ENCODE results near the gene MYO1B. TPM values are rescaled to one million over a fixed set of nuclear protein-coding genes. Genes with fewer than 3 reads are reported as not detected.

The MYO1B gene
- total RNA-seq, 1 experiment from 2014 or later = 106 TPM

- Histone ChIP-seq H3K27ac (no peak overlapping the region), H3K9me3 (replicated peaks) (no peaks in the 10 kb centered on the region), H3K36me3 (no peaks in the 10 kb centered on the region), H3K4me1 (replicated peaks) (peaks cover 33% of the 10 kb centered on the region), H3K27me3 (replicated peaks) (no peaks in the 10 kb centered on the region), H3K4me3 (no peak overlapping the region)
- DNase-seq (ENCODE audit: low read depth in 1 of 2, low spot score in 2 of 2) = no peak
Measured at GRCh38 chr2:191234376-191234775, 10.8 kb upstream of the MYO1B start.

GRCh38 chr2:191240871-191241270, 4.3 kb upstream of the MYO1B start:
- no peak overlapping the region for H3K4me3 ChIP-seq
- no peaks in the 10 kb centered on the region for H3K4me1 ChIP-seq (replicated peaks)
- peaks cover 4% of the 10 kb centered on the region for H3K36me3 ChIP-seq
- DNase-seq (ENCODE audit: low read depth in 1 of 2, low spot score in 2 of 2) = no peak
- H3K27me3 ChIP-seq (replicated peaks) = no peaks in the 10 kb centered on the region
- H3K27ac ChIP-seq = no peak overlapping the region
- H3K9me3 ChIP-seq (replicated peaks) = no peaks in the 10 kb centered on the region

- Histone ChIP-seq H3K9me3 (replicated peaks) (no peaks in the 10 kb centered on the region), H3K36me3 (peaks cover 4% of the 10 kb centered on the region), H3K4me3 (no peak overlapping the region), H3K4me1 (replicated peaks) (no peaks in the 10 kb centered on the region), H3K27me3 (replicated peaks) (no peaks in the 10 kb centered on the region), H3K27ac (no peak overlapping the region)
- DNase-seq (ENCODE audit: low read depth in 1 of 2, low spot score in 2 of 2) = no peak
Measured at GRCh38 chr2:191241418-191241817, 3.8 kb upstream of the MYO1B start.

GRCh38 chr2:191243154-191243553, 2.0 kb upstream of the MYO1B start:
- peaks cover 6% of the 10 kb centered on the region for H3K36me3 ChIP-seq
- no peaks in the 10 kb centered on the region for H3K9me3 ChIP-seq (replicated peaks)
- H3K4me1 ChIP-seq (replicated peaks) = peaks cover 15% of the 10 kb centered on the region
- no peak overlapping the region for H3K27ac ChIP-seq
- no peak overlapping the region for H3K4me3 ChIP-seq
- DNase-seq (ENCODE audit: low read depth in 1 of 2, low spot score in 2 of 2) = no peak
- no peaks in the 10 kb centered on the region for H3K27me3 ChIP-seq (replicated peaks)

- H3K9me3 ChIP-seq (replicated peaks) = no peaks in the 10 kb centered on the region
- H3K4me3 ChIP-seq = no peak overlapping the region
- H3K4me1 ChIP-seq (replicated peaks) = peaks cover 25% of the 10 kb centered on the region
- no peaks in the 10 kb centered on the region for H3K27me3 ChIP-seq (replicated peaks)
- no peak for DNase-seq (ENCODE audit: low read depth in 1 of 2, low spot score in 2 of 2)
- H3K36me3 ChIP-seq = peaks cover 12% of the 10 kb centered on the region
- H3K27ac ChIP-seq = no peak overlapping the region
Measured at GRCh38 chr2:191244350-191244749, 854 bp upstream of the MYO1B start.

GRCh38 chr2:191245869-191246531, 796 bp downstream of the MYO1B start:
- no peaks in the 10 kb centered on the region for H3K27me3 ChIP-seq (replicated peaks)
- H3K4me1 ChIP-seq (replicated peaks) = peaks cover 26% of the 10 kb centered on the region
- peak overlapping the region; percentile 79 for H3K27ac ChIP-seq
- H3K9me3 ChIP-seq (replicated peaks) = no peaks in the 10 kb centered on the region
- peak; percentile 61 to 84 for DNase-seq (ENCODE audit: low read depth in 1 of 2, low spot score in 2 of 2)
- peaks cover 15% of the 10 kb centered on the region for H3K36me3 ChIP-seq
- H3K4me3 ChIP-seq = peak overlapping the region; percentile 91

GRCh38 chr2:191246820-191247380, 1.7 kb downstream of the MYO1B start:
- H3K9me3 ChIP-seq (replicated peaks) = no peaks in the 10 kb centered on the region
- peak overlapping the region; percentile 79 for H3K27ac ChIP-seq
- peak overlapping the region; percentile 91 for H3K4me3 ChIP-seq
- H3K4me1 ChIP-seq (replicated peaks) = peaks cover 26% of the 10 kb centered on the region
- H3K27me3 ChIP-seq (replicated peaks) = no peaks in the 10 kb centered on the region
- peak in 1 of 2 experiments; percentile 48 for DNase-seq (ENCODE audit: low read depth in 1 of 2, low spot score in 2 of 2)
- peaks cover 15% of the 10 kb centered on the region for H3K36me3 ChIP-seq

GRCh38 chr2:191247381-191248057, 2.3 kb downstream of the MYO1B start:
- no peaks in the 10 kb centered on the region for H3K27me3 ChIP-seq (replicated peaks)
- peak overlapping the region; percentile 79 for H3K27ac ChIP-seq
- peaks cover 26% of the 10 kb centered on the region for H3K4me1 ChIP-seq (replicated peaks)
- no peaks in the 10 kb centered on the region for H3K9me3 ChIP-seq (replicated peaks)
- peak; percentile 75 to 76 for DNase-seq (ENCODE audit: low read depth in 1 of 2, low spot score in 2 of 2)
- peaks cover 15% of the 10 kb centered on the region for H3K36me3 ChIP-seq
- H3K4me3 ChIP-seq = peak overlapping the region; percentile 0; the same call in 1 of the 2 replicates

- H3K4me3 ChIP-seq = no peak overlapping the region
- no peak for DNase-seq (ENCODE audit: low read depth in 1 of 2, low spot score in 2 of 2)
- H3K9me3 ChIP-seq (replicated peaks) = no peaks in the 10 kb centered on the region
- no peak overlapping the region for H3K27ac ChIP-seq
- no peaks in the 10 kb centered on the region for H3K27me3 ChIP-seq (replicated peaks)
- H3K4me1 ChIP-seq (replicated peaks) = peaks cover 26% of the 10 kb centered on the region
- peaks cover 15% of the 10 kb centered on the region for H3K36me3 ChIP-seq
Measured at GRCh38 chr2:191249156-191249813, 4.1 kb downstream of the MYO1B start.

- Histone ChIP-seq H3K36me3 (peaks cover 13% of the 10 kb centered on the region), H3K27me3 (replicated peaks) (no peaks in the 10 kb centered on the region), H3K9me3 (replicated peaks) (no peaks in the 10 kb centered on the region), H3K4me3 (no peak overlapping the region), H3K4me1 (replicated peaks) (peaks cover 29% of the 10 kb centered on the region), H3K27ac (no peak overlapping the region)
- no peak for DNase-seq (ENCODE audit: low read depth in 1 of 2, low spot score in 2 of 2)
Measured at GRCh38 chr2:191250400-191250799, 5.2 kb downstream of the MYO1B start.

GRCh38 chr2:191250986-191251385, 5.8 kb downstream of the MYO1B start:
- H3K4me3 ChIP-seq = no peak overlapping the region
- no peak overlapping the region for H3K27ac ChIP-seq
- peaks cover 11% of the 10 kb centered on the region for H3K36me3 ChIP-seq
- H3K4me1 ChIP-seq (replicated peaks) = peaks cover 29% of the 10 kb centered on the region
- no peak for DNase-seq (ENCODE audit: low read depth in 1 of 2, low spot score in 2 of 2)
- no peaks in the 10 kb centered on the region for H3K27me3 ChIP-seq (replicated peaks)
- H3K9me3 ChIP-seq (replicated peaks) = no peaks in the 10 kb centered on the region

- H3K4me1 ChIP-seq (replicated peaks) = peaks cover 19% of the 10 kb centered on the region
- no peak overlapping the region for H3K4me3 ChIP-seq
- DNase-seq (ENCODE audit: low read depth in 1 of 2, low spot score in 2 of 2) = no peak
- no peak overlapping the region for H3K27ac ChIP-seq
- no peaks in the 10 kb centered on the region for H3K9me3 ChIP-seq (replicated peaks)
- H3K36me3 ChIP-seq = peaks cover 11% of the 10 kb centered on the region
- no peaks in the 10 kb centered on the region for H3K27me3 ChIP-seq (replicated peaks)
Measured at GRCh38 chr2:191252699-191253098, 7.5 kb downstream of the MYO1B start.

GRCh38 chr2:191253476-191253875, 8.3 kb downstream of the MYO1B start:
- Histone ChIP-seq H3K36me3 (peaks cover 6% of the 10 kb centered on the region; the same call in 1 of the 2 replicates), H3K27ac (no peak overlapping the region), H3K4me1 (replicated peaks) (peaks cover 11% of the 10 kb centered on the region)

GRCh38 chr2:191255271-191255670, 10.1 kb downstream of the MYO1B start:
- 0 out of 2 replicates have a peak, but pooled peaks cover 3% of the 10 kb centered on the region for H3K4me1 ChIP-seq (replicated peaks)
- H3K27ac ChIP-seq = no peak overlapping the region
- no peaks in the 10 kb centered on the region for H3K9me3 ChIP-seq (replicated peaks)
- H3K4me3 ChIP-seq = no peak overlapping the region
- no peaks in the 10 kb centered on the region for H3K36me3 ChIP-seq
- no peaks in the 10 kb centered on the region for H3K27me3 ChIP-seq (replicated peaks)
- DNase-seq (ENCODE audit: low read depth in 1 of 2, low spot score in 2 of 2) = no peak

More at GRCh38 chr2:191253476-191253875, 8.3 kb downstream of the MYO1B start:
- H3K9me3 ChIP-seq (replicated peaks) = no peaks in the 10 kb centered on the region
- DNase-seq (ENCODE audit: low read depth in 1 of 2, low spot score in 2 of 2) = no peak
- no peaks in the 10 kb centered on the region for H3K27me3 ChIP-seq (replicated peaks)
- H3K4me3 ChIP-seq = no peak overlapping the region
